Stimulated activated CD8-positive, alpha-beta memory T cell treated with anti-CD3 and anti-CD28 coated beads, Interleukin-7, amount 100 ng/mL, for 4 hours (primary cell): ENCODE results near the gene RNPS1.
"Not testable (repeated sequence)": the region's sequence is repeated elsewhere in the genome, so short reads cannot be mapped to it uniquely, and the experiment has no call there.

Experiments
- DNase-seq, 2 donors: peaks; one replicate each; pipeline ENCODE4 v3.0.0-alpha.2; 2020; ENCODE audit warnings: low read depth in 2 of 2

Gene RNPS1

DNA sequence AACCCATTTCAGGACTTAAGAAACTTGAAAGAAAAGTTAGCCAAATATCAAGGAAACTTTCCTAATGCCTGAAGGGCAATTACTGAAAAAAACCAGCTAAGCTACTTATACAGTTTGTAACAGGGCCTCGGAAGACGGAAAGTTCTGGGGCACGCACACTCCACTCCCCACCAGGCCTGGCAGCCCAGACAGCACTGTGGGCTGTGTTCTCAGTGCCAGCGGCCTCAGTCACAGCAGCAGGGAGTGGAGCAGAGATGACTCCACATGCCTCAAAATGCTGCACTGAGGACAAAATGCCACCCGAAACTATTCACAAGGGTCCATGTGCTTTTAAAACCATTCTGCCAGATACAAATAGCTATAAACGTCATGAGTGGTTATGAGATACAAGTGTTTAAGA lies 10.2 kb downstream of the RNPS1 start:
- no peak for DNase-seq

DNA sequence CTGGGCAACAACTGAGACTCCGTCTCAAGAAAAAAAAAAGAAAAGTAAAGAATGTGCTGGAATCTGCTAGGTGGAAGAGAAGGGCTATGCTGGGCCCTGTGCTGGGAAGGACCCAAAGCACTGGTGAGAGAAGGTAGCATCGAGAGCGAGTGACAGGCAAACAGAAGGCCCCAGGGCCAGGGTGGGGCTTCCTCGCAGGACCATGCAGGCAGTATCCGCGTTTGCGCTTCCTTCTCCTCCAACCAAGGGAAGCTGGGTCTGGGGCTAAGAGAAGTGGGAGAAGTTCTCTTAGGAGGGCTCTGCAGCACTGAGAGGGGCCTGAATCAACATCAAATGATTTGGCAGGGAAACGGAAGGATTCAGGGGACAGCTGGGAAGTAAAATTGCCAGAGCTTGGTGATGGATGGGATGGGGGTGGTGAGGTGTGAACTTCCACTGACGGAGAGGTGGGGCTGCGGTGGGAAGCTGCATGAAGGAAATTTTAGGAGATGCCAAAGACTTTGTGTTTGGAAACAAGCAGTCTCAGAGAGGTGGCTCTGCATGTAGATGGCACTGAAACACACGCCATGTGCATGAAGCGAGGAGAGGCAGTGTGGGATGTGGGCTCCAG lies 11.3 kb downstream of the RNPS1 start:
- DNase-seq, result no peak

DNA sequence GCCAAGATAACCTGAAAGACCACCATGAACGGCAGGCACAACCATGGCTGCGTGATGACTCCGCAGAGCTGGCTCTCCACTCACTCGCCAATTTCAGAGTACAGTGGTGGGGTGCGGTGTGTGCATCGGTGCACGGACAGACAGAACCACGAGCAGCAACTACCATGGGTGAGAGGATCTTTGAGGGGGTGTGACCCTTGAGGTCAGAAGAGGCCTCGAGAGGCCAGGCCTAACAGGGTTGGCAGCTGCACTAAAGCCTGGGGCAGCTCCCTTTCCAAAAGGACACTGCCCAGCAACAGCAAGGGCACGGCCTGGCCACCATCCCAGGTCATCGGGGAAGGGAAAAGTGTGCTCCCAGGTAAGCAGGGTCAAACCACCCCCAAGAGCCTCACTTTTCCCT lies 14.6 kb downstream of the RNPS1 start:
- DNase-seq, result no peak

DNA sequence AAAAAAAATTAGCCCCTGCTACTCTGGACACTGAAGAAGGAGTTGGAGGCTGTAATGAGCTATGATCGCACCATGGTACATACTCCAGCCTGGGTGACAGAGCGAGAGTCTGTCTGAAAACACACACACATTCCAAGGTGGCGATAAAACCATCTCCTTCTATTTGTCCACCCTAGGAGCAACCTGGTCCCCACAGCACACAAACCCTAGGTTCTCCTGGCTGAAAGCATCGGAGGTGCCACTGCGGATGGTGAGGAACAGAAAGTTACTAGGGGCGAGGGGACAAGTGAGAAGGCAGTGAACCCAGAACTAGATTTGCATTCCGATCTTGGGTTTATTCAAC lies 15.1 kb downstream of the RNPS1 start:
- no peak for DNase-seq

DNA sequence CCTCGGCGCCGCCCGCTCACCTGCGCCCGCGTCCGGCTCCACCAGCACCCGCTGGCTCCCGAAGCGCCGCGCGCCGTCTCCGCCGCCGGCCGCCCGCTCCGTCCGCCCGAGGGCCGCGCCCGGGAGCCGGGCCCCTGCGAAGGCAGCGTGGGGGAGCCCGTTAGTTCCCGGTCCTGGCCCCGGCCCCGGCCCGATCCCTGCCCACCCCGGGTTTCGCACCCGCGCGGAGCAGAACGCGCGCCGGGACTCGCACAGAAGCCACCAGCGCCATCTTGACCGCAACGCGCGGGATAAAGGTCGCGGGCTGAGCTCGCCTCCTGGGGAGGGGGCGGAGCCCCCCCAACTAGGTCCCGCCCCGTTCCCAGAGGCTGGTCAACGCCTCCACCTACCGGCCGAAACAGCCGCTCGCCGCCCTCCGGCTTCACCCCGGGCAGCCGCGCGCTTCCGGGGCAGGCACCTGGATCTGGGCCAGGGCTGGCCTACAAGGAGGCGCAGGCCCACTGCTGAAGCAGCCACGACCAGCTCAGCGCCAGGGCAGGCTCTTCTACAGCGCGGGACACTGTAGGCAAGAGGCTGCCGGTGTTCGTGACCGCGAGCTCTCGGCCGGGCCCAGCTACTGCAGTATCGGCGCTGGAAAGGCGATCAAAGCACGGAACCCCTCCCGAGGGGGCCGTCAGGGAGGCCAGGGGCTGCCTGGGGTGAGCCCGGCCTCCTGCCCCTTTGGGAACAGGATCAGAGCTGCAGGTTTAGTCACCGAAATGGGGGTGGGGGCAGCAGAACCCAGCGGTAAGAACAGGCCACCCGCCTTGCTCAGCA lies 16.4 kb downstream of the RNPS1 start, which contains the start of gene ECI1:
Gene ECI1, minus strand, starts transcription at position 292 of the 816 bp plus-strand sequence. Its CDS starts 21 bp downstream, at position 271.
- peak; percentile 48 to 76 for DNase-seq

DNA sequence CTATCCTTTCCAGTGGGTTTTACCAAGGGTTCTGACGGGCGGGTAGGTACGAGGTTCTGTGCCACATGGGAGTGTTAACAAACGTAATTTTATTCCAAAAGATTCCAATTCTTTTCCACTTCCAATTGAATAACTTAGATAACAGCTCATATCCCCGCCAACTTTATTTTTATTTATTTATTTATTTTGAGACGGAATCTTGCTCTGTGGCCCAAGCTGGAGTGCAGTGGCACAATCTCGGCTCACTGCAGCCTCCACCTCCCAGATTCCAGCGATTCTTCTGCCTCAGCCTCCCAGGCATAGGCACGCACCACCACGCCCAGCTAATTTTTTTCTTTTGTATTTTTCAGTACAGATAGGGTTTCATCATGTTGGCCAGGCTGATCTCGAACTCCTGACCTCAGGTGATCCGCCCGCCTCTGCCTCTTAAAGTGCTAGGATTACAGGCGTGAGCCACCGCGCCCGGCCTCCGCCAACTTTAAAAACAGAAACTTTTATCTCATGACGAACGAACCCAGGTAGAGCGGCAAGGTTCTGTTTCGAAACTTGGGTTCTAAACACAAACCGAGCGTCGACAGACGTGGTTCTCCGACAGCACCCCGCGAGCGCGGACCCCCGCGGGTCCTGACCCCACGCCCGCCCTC lies 17.2 kb downstream of the RNPS1 start:
- DNase-seq, result no peak

DNA sequence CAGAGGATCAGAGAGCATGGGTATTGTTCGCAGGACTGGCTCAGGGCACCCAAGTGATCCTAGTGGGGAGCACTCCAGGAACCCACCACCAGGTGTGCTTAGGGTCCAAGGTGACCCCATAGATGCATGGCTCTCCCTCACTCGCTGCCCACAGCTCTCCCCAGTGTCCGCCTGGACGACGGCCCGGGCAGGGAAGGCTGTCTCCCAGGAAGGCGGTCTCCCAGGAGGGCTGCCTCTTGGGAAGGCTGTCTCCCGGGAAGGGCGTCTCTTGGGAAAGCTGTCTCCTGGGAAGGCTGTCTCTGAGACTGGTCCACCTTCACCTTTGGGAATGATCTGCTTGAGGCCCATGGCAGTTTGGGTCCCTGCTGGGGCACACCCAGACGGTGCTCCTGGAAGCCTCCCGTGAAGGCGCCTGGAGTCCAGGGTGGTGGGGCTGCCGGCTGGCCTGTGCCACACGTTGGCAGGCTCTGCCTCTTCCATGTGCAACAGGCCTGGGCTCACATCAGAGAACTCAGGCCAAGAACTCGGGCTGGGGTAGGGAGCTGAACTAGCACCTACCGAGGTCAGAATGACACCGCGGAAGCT lies 21.5 kb downstream of the RNPS1 start:
- DNase-seq, result no peak

DNA sequence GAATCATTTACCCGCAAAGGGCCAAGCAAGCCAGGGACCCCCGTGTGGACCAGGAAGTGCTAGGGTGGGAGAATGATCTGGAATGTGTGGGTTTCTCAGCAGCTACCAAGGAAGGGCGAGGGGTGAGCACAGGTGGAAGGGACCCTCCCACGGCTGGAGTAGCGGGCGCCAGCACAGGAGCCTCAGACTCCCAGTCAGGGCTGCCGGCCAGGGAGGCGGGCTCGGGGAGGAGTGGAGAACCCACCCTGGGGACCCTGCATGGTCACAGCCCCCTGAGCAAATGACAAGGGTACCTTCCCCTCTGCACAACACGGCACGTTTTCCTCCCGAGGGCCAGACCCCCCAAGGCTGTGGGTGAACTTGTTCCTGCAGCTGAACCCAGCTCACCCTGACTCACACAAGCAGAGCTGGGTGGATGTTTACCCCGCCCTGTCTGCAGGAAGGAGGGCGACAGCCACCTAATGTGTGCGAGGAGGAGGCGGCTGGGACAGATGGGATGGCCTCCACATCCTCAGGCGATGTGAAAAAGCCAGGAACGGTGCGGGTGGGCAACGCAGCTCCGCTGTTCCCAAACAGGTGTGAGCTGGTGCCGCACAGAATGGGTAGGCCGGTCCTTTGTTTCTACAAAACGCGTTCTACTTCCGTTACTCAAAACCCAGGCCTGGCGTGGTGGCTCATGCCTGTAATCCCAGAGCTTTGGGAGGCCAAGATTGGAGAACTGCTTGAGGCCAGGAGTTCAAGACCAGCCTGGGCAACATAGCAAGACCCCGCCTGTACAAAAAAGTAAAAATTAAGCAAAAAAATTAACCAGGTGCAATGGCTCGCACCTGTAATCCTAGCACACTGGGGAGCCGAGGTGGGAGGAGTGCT lies 22.8 kb downstream of the RNPS1 start:
- DNase-seq, result no peak

DNA sequence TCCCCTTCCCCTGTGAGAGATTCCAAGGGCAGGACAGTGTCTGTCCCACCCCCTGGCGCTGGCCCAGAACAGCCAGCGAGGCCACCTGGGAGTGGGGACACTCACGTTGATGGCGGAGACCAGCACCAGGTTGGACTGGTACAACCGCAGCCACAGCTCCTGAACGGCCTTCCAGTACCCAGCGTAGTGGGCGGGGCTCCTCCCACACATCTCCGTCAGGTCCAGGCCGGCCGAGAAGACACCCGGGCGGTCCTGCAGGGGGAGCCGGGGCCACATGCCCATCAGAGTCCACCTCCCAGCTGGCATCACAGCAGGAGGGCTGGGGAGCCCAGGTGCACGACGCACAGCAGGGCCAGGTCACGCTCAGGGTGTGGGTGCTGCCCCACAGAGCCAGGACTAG lies 23.6 kb downstream of the RNPS1 start:
- DNase-seq, result no peak

DNA sequence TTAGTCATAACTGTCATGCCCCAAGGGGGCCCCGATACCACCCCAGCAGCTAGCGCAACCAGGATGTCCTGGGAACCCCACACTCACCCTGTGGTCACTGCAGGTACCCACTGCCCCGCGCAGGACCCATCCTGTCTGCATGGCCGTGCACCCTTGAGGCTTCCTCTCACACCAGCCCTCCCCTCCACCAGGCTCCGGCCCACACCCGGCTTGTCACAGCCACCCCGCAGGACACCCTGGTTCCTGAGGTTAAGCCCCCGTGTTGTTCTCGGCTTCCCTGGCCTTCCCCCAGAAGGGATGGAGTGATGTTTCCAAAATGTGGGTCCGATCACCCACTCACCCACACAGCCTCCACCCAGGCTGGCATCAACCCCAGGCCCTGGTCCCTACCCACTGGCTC lies 24.1 kb downstream of the RNPS1 start:
- DNase-seq, result no peak

DNA sequence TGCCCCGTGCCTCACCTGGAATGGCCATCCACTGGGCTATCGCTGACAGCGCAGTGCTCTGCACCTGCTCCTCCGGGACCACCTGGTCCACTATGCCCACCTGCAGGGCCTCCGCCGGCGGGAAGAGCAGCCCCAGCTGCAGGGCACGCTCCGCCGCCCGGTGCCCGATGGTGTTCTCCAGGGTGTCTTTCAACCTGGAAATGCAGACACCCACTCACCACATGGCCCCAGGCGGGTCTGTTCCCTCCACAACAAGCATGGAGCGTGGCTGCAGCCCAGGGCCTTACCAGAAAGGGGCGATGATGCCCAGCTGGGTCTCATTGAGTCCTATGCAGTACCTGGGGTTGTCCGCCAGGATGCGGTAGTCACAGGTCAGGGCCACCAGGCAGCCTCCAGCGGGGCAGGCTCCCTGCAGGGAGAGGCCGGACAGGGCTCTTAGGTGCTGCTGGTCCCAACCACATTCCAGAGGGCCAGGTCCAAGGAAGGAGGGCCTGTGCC lies 24.8 kb downstream of the RNPS1 start:
- DNase-seq, result no peak

DNA sequence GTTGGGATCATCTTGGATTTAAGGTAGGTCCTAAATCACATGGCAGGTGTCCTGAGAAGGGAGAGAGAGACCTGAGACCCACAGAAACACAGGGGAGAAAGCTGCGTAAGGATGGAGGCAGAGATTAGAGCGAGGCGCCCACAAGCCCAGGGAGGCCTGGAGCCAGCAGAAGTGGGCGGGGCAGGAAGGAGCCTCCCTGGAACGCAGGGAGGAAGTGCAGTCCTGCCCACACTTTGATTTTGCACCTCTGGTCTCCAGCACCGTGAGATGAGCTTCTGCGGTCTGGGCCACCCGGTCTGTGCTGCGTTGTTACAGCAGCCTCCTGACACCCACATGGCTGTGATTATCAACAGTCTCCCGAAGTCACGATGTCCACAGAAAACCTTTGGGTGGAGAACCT lies 25.3 kb downstream of the RNPS1 start:
- DNase-seq, result no peak

DNA sequence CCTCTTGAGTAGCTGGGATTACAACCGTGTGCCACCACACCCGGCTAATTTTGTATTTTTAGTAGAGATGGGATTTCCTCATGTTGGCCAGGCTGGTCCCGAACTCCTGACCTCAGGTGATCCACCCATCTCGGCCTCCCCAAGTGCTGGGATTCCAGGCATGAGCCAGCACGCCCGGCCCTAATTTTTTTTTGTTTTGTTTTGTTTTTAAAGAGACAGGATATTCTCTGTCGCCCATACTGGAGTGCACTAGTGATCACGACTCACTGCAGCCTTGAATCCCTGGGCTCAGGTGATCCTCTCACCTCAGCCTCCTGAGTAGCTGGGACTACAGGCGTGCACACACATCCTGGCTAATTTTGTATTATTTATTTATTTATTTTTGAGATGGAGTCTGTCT lies 27.6 kb downstream of the RNPS1 start:
- not testable (repeated sequence) for DNase-seq

DNA sequence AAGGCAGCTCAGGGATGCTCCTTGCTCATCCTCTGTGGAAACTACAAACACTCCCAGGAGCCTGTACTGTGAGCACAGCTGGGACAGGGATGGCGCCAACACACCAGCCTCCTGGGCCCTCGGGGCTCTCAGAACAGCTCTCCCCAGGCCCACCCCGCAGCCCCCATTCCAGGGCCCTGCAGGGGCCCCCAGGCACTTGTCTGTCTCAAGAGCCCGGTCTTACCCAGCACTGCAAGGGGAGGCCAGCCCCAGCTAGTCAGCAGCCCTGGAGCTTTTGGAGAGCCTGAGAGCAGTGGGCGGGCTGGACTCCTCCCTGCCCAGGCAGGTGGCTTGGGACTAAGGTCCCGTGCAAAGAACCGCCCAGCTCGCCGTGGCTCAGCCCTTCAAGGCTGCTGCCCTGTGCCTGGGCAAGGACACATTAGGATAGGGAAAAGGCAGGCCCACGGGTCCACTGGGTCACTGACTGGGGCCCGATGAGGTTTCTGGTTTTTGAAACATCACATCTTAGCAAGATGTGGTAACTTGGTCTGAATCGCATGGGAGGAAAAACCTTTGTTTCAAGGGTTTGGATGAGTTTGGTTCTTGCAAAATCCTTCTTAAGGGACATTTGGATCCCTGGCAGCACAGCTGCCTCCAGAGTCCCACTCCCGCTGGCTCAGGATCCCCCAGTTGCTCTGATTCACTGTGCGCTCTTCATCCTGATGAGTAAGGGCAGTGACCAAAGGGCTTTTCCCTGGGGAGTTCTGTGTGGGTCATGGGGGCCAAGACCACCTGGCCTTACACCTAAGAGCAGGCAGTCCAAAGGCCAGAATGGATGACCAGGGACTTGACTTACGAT lies 28.9 kb downstream of the RNPS1 start:
- no peak for DNase-seq

DNA sequence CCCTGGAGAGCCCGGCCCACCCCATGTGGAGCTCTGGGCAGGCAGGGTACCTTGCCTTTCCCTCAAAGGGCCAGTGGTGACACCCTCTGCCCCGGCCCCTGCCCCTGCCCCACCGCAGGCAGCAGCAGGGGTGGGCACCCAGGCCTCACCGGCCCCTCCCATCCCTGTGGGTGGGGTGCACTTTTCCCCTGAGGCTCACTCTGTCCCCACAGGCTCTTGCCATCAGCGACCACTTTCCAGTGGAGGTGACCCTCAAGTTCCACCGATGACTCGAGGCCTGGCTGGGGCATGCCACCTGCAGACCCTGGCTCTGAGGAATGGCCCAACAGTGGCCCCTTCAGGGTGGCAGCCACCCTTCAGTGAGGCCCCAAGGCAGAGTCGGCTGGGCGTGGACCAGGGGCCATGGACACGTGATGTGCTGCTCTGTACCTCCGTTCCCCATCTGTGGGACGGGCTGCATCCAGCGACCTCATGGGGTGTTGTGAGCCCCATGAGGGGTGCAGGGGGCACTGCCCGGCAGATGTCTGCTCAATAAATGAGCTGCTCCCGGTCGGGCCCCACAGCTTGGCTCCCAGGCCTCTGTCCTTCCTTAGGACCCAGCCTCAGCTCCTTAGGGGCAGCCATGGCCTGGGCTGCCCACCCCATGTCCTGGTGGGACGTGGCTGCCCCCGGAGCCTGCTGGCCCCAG lies 29.6 kb downstream of the RNPS1 start:
- DNase-seq, result no peak

DNA sequence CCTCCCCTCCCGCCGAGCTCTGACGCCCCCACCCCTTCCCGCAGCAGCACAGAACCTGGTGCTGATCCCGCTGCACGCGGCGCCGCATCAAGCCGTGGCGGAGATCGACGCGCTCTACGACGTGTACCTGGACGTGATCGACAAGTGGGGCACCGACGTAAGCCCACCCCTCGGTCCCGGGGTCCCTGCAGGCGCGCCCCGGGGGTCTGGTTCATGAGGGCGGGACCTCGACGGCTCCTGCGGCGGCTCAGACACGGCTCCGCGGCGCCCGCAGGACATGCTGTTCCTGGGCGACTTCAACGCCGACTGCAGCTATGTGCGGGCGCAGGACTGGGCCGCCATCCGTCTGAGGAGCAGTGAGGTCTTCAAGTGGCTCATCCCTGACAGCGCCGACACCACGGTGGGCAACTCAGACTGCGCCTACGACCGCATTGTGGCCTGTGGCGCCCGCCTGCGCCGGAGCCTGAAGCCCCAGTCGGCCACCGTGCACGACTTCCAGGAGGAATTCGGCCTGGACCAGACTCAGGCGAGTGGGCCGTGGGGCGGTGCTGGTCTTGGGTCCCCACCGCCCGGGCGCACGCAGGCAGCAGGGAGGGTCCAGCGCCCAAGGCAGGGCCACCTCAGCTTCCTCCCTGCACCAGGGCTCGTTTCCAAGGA lies 30.3 kb downstream of the RNPS1 start:
- no peak for DNase-seq

DNA sequence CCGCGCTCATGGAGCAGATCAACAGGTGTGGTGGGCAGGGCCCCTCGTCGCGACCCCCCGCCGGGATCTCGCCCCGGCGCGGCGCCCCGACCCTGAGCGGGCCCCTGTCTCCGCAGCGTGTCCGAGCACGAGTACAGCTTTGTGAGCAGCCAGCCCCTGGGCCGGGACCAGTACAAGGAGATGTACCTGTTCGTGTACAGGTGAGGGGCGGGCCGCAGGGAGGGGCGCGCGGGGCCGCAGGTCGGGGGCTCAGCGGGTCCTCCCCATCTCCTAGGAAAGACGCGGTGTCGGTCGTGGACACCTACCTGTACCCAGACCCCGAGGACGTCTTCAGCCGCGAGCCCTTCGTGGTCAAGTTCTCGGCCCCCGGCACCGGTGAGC lies 30.8 kb downstream of the RNPS1 start:
- no peak for DNase-seq

DNA sequence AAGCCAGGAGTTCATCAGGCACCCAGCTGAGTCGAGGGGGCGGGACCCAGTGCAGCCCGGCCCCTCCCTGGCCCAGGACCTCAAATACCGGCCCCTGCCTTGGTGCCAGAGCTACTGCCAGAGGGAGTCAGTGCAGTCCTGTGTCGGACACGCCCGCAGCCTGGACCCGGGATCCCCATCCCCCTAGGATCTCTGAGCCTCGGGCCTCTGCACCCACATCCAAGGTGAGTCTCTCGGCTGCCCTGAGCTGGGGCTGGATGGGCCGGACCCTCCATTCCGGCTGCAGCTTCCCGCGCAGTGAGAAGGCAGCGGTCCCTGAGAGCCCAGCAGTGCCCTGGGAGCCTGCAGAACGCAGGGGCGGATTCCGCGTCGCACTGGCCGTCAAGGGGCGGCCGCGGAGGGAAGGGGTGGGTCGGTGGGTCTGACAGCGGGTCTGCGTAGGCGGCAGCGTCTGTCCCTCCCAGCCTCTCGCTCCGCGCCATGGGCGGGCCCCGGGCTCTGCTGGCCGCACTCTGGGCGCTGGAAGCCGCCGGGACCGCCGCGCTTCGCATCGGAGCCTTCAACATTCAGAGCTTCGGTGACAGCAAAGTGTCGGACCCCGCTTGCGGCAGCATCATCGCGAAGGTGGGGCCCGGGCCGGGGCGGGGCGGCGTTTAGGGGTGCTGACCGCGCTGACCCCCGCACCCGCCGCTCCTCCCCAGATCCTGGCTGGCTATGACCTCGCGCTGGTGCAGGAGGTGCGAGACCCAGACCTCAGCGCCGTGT lies 31.4 kb downstream of the RNPS1 start, which contains the start of gene DNASE1L2:
Gene DNASE1L2, plus strand, starts transcription at position 108 of the 765 bp plus-strand sequence. Its CDS starts 373 bp downstream, at position 481.
- no peak for DNase-seq
